ENCODE measurements around the gene COG5.
"Not testable (repeated sequence)": the region's sequence is repeated elsewhere in the genome, so short reads cannot be mapped to it uniquely, and the experiment has no call there.

COG5 gene

GRCh38 chr7:107224374-107225223, 339.1 kb downstream of the COG5 start:
- no peak overlapping the region for H2AFZ ChIP-seq (ENCODE audit: low read length)
- no peak overlapping the region for H3K9ac ChIP-seq (ENCODE audit: low read length)
- H3K36me3 ChIP-seq (ENCODE audit: insufficient read depth, low read length): no peaks in the 10 kb centered on the region
- H3K4me3 ChIP-seq (ENCODE audit: low read depth, low read length, poor library complexity, severe bottlenecking): no peak overlapping the region
- H4K20me1 ChIP-seq (ENCODE audit: insufficient read depth, low read length): no peaks in the 10 kb centered on the region
- no peaks in the 10 kb centered on the region for H3K79me2 ChIP-seq (ENCODE audit: insufficient read depth, low read length)
- no peaks in the 10 kb centered on the region for H3K9me2 ChIP-seq (ENCODE audit: low read depth, low read length)
- no peaks in the 10 kb centered on the region for H3F3A ChIP-seq (ENCODE audit: insufficient read depth, low read length)
- TF ChIP-seq EZH2 (IDR thresholded peaks at IDR 0.05; ENCODE audit: borderline replicate concordance, low read length) (no peak), CTCF (IDR thresholded peaks at IDR 0.05; ENCODE audit: low read length) (no peak)
- H3K4me2 ChIP-seq (ENCODE audit: low read length): no peak overlapping the region
- no peaks in the 10 kb centered on the region for H3K9me3 ChIP-seq (ENCODE audit: low read length)
- no peaks in the 10 kb centered on the region for H3K27me3 ChIP-seq (ENCODE audit: insufficient read depth, low read length)
- H3K27ac ChIP-seq (ENCODE audit: low read depth, low read length, poor library complexity, severe bottlenecking): no peak overlapping the region
- H3K4me1 ChIP-seq (ENCODE audit: insufficient read depth, low read length, severe bottlenecking): no peaks in the 10 kb centered on the region

DNA sequence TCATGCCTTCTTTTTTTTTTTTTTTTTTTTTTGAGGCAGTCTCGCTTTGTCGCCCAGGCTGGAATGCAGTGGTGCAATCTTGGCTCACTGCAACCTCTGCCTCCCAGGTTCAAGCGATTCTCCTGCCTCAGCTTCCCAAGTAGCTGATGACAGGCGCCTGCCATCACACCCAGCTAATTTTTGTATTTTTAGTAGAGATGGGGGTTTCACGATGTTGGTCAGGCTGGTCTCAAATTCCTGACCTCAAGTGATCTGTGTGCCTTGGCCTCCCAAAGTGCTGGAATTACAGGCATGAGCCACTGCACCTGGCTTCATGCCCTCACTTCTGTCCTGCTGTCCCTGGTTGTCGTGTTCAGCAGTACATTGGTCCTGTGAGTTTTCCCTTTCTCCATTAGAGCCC, 342.9 kb downstream of the COG5 start:
- H3K4me1 ChIP-seq (ENCODE audit: insufficient read depth, low read length, severe bottlenecking); H3K27me3 ChIP-seq (ENCODE audit: insufficient read depth, low read length); H4K20me1 ChIP-seq (ENCODE audit: insufficient read depth, low read length); H3K9me3 ChIP-seq (ENCODE audit: low read length); H2AFZ ChIP-seq (ENCODE audit: low read length); H3K36me3 ChIP-seq (ENCODE audit: insufficient read depth, low read length); H3K4me2 ChIP-seq (ENCODE audit: low read length); H3K4me3 ChIP-seq (ENCODE audit: low read depth, low read length, poor library complexity, severe bottlenecking); H3K9ac ChIP-seq (ENCODE audit: low read length); H3F3A ChIP-seq (ENCODE audit: insufficient read depth, low read length); H3K79me2 ChIP-seq (ENCODE audit: insufficient read depth, low read length); H3K9me2 ChIP-seq (ENCODE audit: low read depth, low read length); H3K27ac ChIP-seq (ENCODE audit: low read depth, low read length, poor library complexity, severe bottlenecking): not testable (repeated sequence)

- Histone ChIP-seq H3K27me3 (ENCODE audit: insufficient read depth, low read length) (no peaks in the 10 kb centered on the region), H3K27ac (ENCODE audit: low read depth, low read length, poor library complexity, severe bottlenecking) (no peak overlapping the region), H2AFZ (ENCODE audit: low read length) (no peak overlapping the region), H3K4me1 (ENCODE audit: insufficient read depth, low read length, severe bottlenecking) (no peaks in the 10 kb centered on the region), H3K9me2 (ENCODE audit: low read depth, low read length) (no peaks in the 10 kb centered on the region), H3F3A (ENCODE audit: insufficient read depth, low read length) (no peaks in the 10 kb centered on the region), H3K4me3 (ENCODE audit: low read depth, low read length, poor library complexity, severe bottlenecking) (no peak overlapping the region), H3K9me3 (ENCODE audit: low read length) (no peaks in the 10 kb centered on the region), H3K4me2 (ENCODE audit: low read length) (no peak overlapping the region), H4K20me1 (ENCODE audit: insufficient read depth, low read length) (no peaks in the 10 kb centered on the region), H3K79me2 (ENCODE audit: insufficient read depth, low read length) (no peaks in the 10 kb centered on the region), H3K36me3 (ENCODE audit: insufficient read depth, low read length) (no peaks in the 10 kb centered on the region), H3K9ac (ENCODE audit: low read length) (no peak overlapping the region)
- TF ChIP-seq EZH2 (IDR thresholded peaks at IDR 0.05; ENCODE audit: borderline replicate concordance, low read length) (no peak), CTCF (IDR thresholded peaks at IDR 0.05; ENCODE audit: low read length) (no peak)
These were observed 343.4 kb downstream of the COG5 start for GRCh38 chr7:107220356-107220755.
